NK-92 (cell line): Measurements from ENCODE around the gene COL20A1.

Source experiments
- DNase-seq: peaks from one replicate; lab custom pipeline; 2025; ENCODE audit not compliant: unreplicated experiment; lab: John Stamatoyannopoulos, UW

Gene COL20A1

DNA sequence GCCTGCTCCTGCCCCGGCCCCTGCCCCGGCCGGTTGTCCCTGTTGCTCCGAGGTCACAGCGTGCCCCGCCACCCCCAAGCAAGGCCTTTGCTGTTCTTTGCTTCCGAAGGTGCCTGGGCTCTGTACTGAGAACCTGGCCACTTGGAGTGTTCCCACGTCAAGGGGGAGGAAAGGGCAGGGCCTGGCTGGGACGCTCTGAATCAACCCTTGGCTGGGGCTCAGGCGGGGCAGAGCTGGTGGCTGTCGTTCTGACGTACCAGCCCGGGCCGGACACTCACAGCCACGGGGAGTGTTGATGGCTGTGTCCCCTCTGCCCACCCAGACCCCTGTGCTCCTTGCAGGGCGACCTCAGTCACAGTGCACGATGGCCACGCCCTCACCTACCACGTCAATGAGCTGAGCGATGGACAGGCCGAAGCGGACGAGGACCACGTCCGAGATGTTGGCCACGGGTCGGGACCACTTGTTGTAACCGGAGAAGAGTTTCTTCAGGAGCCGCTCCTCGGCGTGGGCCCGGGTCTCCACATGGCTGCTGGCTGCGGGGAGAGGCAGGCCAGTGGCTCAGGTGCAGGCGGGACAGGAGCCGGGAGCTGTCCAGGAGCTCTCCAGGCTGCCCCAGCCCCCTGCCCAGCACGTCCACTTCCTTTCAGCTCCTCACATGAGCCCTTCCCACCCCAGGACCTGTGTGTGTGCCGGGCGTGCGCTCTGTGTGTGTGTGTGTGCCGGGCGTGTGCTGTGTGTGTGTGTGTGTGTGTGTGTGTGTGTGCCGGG is 66.4 kb downstream of the COL20A1 start:
- no peak for DNase-seq

DNA sequence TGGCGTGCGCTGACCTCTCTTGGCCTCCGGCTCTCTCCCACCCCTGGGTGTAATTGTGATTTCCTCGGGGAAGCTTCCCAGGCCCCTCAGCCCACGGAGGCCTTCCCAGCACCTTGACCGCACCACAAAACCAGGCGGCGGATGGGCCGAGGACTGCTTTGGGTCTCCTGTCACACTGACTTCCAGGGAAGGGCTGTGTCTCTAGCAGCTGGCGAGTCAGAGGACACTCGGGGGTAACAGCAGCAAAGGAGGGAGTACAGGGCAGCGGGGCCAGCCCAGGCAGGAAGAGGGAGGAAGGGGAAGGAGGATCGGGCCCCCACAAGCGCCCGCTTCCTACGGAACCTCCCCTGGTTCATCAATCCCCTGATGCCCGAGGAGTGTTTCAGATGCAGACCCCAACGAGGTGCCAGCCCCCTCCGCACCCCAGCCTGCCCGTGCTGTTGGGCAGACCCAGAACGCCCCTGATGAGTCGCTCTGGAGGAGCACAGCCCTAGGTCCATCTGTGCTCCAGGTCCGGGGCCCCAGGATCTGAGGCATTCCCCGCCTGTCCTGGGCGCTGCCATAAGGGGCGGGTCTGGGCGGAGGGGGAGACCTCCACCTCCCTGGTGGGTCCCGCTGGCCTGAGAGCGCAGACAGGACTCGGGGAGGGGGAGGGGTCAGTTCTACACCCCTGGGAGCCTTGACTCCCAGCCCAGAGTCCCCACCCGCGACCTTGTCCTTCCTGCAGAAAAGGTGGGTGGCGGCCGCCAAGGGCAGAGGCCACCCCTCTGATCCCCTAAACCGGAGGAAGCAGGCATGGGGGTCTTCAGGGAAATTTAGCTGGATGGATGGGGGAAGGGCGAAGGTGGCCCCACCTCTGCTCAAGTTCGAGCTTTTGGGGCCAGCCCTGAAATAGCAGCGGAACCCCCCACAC is 67.2 kb downstream of the COL20A1 start:
- no peak for DNase-seq

DNA sequence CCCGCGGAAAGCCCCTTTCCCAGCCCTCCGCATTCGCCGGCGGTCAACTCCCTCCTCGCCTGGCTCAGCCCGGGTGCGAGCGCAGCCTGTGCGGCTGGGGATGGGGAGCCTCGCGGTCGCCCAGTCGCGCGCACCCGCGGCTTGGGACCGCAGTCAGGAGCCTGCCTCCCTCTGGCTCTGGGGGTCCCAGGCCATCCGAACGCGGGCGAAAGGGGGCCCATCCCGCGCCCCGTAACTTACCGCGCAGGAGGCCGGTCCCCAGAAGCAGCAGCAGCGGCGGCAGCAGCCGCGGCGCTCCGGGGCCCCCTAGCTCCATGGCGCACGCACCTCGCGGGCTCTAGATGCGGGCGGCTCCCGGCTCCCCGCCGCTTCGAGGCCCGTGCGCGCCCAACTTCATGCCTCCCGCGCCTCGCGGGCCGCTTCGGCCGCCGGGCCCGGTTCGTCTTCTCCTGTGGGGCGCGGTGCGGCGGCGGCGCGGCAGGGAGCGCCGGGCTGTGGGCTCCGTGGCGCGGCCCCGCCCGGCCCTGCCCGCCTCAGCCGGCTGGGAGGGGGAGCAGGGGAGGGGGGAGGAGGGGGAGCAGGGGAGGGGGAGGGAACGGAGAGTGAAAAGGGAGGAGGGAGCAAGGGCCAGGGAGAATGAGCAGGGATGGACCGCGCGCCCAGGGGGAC is 68.0 kb downstream of the COL20A1 start, which contains the start of gene CHRNA4:
Gene CHRNA4 (minus strand): TSS at position 500 of the 669 bp plus-strand sequence. CDS start 184 bp downstream, at position 316.
- DNase-seq: no peak

DNA sequence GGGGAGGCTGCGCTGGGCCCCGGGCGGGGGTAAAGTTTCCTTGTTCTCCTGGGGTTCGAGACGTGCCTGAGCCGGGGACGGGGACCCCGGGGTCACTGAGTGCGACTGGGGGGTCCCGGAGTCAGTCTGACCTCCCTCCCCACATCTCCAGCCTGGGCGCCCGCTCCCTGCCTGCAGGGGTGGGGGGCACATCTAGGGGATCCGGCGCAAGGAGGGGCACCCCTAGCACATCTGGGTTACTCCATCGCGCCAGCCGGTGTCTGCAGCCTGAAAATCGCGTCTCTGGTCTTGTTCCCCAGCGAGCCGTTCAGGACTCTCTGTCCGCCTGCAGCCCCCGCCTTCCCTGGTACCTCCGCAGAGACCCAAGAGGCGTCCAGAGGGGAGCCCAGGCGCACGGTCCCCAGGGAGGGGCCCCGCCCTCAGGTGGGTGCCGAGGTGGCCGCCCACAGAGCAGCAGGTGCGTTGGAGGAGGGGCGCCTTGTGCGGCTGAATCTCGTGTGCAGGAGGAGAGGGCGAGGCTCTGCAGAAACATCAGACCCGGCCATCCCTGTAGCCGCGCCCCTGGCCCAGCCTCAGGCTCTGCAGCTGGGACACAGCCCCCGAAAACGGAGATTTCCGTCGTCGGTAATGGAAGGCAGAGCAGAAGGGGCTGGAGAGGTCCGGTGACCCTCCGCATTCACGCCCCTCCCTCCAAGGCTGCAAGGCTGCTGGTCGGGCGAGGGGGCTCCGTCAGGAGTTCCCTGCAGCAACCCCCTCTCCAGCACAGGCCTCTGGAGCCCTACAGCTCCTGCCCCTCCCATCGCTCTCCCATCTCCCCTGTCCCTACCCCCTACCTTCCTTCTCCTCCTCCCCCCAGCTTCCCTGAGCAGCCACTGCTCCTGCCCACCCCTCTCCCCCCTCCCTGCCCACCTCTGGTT is 68.8 kb downstream of the COL20A1 start:
- no peak for DNase-seq

DNA sequence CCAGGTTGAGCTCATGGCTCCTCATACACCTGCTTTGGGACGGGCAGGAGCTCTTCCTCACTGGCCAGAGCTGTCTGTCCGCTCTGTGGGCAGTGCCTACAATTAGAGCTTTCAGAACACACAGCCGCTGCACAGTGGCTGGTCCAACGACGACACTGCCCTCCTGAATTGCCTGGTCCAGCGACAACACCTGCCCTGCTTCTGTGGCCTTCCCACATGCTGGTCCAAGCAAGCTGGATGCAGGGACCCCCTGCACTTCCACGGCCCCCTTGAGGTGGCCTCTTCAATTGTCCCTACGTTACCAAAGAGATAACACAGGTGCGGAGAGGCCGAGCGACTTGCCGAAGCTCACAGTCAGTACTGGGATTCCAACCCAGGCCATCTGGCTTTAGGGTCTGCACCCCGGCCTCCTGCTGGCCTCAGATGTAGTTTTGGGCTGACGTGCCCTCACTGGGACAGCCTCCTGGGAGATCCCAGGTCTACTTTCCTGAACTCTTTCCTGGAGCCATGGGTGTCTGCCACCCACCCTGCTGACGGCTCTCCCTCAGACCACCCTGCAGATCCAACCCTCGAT is 69.5 kb downstream of the COL20A1 start:
- DNase-seq: no peak

DNA sequence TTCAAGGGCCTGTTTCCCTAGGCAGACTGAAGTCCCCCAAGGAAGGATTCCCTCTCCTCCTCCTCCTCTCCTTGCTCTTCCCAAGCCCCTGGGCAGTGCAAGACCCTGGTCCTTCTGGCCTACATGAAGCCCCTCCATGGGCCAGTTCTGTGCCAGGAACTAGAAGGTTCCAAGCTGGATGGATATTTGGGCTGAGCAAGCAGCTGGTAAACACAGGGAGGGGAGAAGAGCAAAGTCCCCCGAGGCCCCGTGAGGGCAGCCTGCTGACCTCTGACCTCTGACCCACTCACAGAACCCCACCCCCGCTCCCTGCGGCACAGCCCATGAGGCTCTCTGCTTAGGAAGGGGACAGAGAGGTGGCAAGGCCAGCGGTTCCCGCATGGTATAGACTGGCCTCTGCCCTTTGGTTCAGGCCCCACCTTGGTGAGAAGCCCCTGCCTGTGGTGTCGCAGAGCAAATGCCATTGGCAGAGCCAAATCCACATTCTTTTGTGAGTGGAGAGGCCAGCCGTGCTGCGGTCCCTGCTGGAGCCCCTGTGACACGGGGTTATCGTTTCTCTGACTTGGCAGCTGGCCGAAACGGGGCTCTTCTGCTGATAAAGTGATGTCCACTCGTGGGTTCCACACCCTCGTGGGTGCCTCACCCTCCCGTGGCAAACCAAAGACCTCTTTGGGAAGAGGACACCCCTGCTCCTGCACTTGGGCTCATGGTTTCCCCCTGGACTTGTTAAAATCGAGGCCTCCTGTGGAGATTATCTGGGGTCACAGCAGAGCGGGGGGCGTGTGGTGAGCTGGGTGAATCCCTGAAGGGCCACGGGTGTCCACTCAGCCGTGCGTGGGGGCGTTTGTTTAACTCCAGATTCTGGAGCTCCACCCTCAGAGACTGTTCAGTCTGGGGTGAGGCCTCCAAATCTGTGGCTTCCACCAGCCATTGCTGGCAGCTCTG is 70.3 kb downstream of the COL20A1 start:
- no peak for DNase-seq

DNA sequence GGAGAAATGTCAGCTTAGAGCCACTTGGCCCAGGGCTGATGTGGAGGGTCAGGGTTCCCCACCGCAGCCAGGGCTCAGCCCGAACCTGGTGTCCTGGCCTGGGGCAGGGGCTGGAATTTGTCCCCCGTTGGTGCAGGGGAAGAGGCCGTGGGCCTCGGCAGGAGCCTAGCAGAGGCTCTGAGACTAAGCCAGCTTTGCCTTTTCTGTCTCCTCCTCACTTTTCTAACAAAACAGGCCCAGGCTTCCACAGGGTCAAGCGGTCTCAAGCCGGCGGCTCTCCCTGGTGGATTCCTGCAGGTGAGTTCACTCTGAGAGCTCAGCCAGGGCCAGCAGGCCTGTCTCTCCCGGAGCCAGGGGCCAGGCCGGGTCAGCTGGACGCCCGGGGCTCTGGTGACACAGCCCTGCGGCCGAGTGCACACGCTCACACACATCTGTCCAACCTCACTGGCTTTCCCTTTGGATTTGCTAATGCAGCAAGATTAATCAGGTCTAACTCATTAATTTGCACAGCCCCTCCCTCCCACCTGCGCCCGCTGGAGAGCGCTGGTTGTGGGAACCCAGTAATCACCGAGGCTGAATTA is 71.1 kb downstream of the COL20A1 start:
- no peak for DNase-seq

DNA sequence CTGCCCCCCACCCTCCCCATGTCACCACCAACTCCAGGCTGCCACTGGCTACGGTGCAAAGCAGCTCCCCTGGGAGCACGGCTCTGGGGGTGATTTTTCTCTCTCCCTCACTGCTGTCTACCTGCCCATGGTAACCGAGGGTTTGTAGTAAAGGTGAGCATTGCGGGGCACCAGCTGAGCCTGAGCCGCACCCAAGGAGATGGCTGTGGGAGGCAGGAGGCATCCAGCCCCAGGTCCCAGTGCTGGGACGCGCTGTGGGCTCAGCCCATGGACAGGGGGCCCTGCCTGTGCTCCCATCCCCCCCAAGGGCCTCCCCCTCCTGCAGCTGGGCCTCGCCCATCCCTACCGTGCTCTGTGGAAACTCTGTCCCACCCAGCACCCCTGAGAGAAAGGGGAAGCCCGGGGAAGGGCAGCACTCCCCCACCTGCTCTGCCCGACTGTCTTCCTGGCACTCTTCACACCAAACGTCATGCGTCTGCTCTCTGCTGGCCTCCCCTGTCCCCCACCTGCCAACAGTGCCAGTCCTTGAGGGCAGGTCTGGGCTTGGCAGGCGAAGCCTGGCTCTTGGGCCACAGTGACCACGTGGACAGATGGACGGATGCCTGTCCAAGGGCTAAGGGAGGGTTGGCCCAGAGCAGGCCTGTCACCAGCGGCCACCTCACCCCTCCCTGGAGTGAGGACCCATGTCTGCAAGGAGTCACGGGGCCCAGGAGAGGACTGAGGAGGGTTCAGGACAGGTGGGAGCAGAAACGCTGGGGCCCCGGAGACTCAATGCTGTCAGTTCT is 72.0 kb downstream of the COL20A1 start:
- no peak for DNase-seq

DNA sequence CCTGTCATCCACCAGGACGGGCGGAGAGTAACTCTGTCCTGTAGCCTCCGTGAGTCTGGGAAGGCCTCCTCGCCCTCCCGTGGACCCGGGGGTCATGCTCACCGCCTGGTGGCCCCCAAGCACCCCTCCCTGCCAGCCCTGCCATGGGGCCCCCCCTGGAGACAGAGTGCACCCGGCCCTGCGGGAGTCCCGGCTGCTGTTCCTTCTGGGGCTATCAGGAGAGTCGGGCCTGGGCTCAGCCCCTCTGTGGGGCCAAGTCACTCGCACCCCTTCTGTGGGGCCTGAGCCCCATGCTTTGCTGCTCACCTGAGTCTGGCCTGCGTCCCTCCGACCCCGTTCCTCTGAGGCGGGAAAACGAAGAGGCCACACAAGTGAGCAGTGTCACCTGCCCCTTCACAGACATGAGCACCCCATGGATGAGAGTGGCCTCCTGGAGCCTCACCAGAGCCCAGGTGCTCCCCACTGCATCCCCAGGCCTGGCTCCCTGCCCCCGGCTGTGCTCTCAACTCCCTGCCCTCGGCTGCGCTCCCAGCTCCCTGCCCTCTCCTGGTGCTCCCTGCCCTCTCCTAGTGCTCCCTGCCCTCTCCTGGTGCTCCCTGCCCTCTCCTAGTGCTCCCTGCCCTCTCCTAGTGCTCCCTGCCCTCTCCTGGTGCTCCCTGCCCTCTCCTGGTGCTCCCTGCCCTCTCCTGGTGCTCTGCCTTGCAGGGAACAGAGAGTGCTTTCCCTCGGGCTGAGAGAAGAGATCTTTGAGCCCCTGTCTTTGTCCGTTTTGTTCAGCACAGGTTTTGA is 72.8 kb downstream of the COL20A1 start:
- no peak for DNase-seq

DNA sequence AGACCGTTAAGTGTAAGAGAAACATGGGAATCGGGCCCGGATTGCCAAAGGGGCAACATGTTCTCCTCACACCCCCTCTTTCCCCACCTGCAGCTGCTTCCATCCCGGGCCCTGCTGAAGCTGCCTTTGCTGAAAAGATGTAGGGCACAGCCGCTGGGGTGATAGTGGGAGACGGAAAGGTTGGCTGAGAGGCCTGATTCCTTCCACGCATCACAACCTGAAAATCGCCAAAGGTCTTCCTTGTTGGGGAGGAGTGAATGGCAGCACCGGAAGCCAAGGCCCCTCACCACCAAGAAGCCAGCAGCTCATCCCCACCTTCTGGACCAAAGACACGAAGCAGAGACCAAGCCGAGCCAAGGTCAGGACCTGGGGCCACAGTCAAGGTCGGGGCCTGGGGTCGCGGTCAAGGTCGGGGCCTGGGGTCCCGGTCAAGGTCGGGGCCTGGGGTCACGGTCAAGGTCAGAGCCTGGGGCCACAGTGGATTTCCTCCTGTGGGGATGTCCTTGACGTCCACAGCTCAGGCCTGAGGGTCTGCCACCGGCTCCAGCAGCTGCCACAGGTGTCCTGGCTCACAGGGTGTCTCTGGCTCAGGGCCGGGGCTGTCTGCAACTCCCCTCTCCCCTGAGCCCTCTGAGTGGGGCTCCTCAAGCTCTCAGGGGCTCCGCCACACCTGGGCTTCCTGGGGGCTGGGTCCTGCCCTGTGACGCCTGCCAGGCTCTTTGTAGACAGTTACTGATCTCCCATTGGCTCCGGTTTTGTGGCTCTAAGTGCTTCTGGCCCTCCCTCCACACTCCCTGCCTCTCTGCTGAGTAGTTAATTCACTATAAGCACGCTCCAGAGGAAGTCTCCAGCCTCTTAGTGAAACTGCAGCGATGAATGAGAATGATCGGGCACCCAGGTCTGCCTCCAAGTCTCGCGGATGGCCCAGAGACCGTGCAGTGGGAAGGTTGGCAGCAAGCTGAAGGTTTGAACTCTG is 73.7 kb downstream of the COL20A1 start:
- DNase-seq: no peak

DNA sequence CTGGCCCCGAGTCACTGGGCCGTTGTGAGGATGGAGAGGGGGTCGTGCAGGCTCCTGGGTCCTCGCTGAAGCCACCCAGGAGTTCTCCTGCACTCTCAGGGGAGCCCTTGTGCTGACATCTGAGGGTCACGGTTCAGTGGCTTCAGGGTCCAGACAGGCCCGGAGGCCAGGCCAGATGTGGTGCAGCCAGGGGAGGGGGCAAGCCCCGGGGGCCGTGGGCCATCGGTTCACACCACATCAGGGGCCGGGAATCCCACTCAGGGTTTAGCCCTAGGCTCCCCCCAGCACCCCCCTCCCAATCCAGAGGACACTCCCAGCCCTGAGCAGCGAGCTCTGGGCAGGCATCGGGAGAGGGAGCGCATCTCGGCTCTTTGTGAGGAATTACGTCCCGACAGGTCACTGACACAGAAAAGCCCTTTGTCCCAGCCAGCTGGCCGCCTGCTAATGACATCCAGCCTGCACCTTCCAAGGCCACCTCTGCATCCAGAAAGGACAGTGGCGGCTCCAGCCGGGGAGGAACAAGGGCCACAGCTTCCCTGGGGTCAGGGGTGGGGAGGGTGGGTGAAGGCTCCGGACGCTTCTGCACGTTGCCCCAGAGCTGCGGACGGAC is 74.6 kb downstream of the COL20A1 start:
- no peak for DNase-seq

DNA sequence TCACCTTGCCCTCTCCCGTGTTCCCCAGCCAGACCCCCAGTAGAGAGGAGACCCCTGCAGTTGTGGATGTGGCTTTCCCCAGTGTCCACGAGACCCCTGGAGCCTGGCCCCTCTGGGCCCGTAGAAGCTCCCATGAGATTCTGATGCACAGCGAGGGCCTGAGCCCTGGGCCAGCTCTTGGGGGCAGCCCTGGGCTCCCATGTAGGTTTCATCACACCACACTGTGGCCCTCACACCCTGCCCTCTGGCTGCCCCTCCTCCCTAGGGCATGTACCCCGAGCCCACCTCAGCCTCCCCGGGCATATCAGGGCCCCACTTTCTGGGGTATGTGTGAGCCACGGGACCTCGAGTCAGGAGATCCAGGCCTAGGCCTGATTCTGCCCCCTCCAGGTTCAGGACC is 75.2 kb downstream of the COL20A1 start:
- no peak for DNase-seq

DNA sequence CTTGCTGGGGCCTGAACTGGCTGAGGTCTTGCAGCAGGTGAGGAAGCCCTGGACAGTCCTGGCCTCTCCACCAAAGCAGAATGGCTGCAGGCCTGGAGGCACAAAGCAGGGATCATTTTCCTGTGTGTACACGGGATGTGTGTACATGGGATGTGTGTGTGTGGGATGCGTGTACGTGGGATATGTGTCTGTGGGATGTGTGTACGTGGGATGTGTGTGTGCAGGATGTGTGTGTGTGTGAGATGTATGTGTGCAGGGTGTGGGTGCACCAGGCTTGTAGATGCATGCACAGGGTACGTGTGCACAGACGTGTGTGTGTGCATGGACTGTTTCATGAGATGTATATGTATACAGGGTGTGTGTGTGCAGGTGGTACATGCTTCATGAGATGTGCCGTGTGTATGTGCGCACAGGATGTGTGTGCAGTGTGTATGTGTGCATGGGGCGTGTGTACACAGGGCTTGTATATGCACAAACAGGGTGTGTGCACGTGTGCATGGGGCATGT is 76.1 kb downstream of the COL20A1 start:
- no peak for DNase-seq

DNA sequence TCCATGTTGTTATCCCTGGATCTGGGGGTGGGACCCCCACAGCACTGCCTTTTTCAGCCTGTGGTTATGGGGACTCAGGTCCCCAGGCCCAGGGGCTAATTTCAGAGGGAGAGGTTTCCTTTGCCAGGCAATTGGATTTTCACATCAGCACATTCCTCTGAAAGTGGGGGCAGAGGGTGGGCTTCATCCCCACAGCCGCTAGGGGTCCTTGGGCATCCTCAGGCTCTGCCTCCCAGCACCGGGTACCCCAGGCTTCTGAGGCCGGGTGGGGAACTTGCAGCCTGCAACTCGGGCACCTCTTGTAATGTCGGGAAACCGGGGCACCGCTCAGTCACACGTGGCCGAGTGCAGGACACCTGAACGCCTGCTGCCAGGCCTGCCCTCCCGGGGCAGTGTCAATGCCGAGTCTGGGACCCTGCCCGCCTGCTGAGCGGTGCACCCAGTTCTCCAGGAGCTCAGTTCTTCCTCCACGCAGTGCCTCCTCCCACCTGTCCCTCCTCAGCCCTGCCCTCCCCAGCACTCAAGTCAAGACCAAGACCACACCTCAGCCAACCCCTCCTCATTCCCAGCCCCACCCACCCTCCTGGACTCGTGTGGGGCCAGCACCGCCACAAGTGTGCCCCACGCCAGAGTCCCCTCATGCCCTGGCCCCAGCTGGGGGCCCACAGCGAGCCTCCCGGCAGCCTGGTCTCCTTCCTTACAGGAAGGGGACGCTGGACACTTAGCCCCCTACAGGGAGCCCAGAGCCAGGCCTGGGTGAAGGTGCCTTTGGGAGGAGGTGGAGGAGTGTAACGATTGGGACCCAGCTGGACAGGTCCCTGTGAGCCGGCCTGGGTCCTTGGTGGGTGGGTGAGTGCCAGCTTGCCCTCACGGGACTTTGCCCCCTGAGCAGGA is 77.0 kb downstream of the COL20A1 start:
- no peak for DNase-seq
